ENCODE results near the gene SPATC1L.

Gene SPATC1L

GRCh38 chr21:46129846-46130651 lies 54.2 kb downstream of the SPATC1L start:
- no peak for FAIRE-seq

GRCh38 chr21:46128933-46129571 lies 55.2 kb downstream of the SPATC1L start:
- FAIRE-seq, result no peak

GRCh38 chr21:46128106-46128932 lies 55.9 kb downstream of the SPATC1L start:
- FAIRE-seq, result no peak

- FAIRE-seq, result no peak
These were observed 56.8 kb downstream of the SPATC1L start for GRCh38 chr21:46127239-46128105.

GRCh38 chr21:46126309-46127238 lies 57.7 kb downstream of the SPATC1L start:
- FAIRE-seq, result no peak

GRCh38 chr21:46125846-46126301 lies 58.4 kb downstream of the SPATC1L start:
- FAIRE-seq, result no peak

- no peak for FAIRE-seq
These were observed 59.1 kb downstream of the SPATC1L start for GRCh38 chr21:46124926-46125845.

GRCh38 chr21:46124083-46124925 lies 60.0 kb downstream of the SPATC1L start:
- no peak for FAIRE-seq

- no peak for FAIRE-seq
These were observed 61.2 kb downstream of the SPATC1L start for GRCh38 chr21:46122758-46123683.

- FAIRE-seq, result no peak
These were observed 62.0 kb downstream of the SPATC1L start for GRCh38 chr21:46122237-46122671.

- no peak for FAIRE-seq
These were observed 62.7 kb downstream of the SPATC1L start for GRCh38 chr21:46121286-46122221.

GRCh38 chr21:46120301-46121285 lies 63.7 kb downstream of the SPATC1L start:
- FAIRE-seq, result no peak

- no peak for FAIRE-seq
These were observed 64.5 kb downstream of the SPATC1L start for GRCh38 chr21:46119637-46120271.

- FAIRE-seq, result no peak
These were observed 65.1 kb downstream of the SPATC1L start for GRCh38 chr21:46119144-46119636.

Measured in colon (tissue), 2 donors.